Activated naive CD8-positive, alpha-beta T cell (primary cell): ENCODE results near the gene HMCN1.

Experiments
- H3K27ac Mint-ChIP-seq: one replicate; pipeline ENCODE4 v1.8.0; 2021; ENCODE audit warnings: mixed read lengths
- H3K27me3 Mint-ChIP-seq: one replicate; pipeline ENCODE4 v1.8.0; 2021; ENCODE audit warnings: mixed read lengths
- H3K36me3 Mint-ChIP-seq: one replicate; pipeline ENCODE4 v1.8.0; 2021; ENCODE audit warnings: mixed read lengths
- H3K4me1 Mint-ChIP-seq: one replicate; pipeline ENCODE4 v1.8.0; 2021; ENCODE audit warnings: low read depth, mixed read lengths
- H3K4me3 Mint-ChIP-seq: one replicate; pipeline ENCODE4 v1.8.0; 2021; ENCODE audit warnings: mild to moderate bottlenecking, mixed read lengths
- H3K9me3 Mint-ChIP-seq: one replicate; pipeline ENCODE4 v1.8.0; 2021; ENCODE audit warnings: low read depth, mixed read lengths

HMCN1 gene

DNA sequence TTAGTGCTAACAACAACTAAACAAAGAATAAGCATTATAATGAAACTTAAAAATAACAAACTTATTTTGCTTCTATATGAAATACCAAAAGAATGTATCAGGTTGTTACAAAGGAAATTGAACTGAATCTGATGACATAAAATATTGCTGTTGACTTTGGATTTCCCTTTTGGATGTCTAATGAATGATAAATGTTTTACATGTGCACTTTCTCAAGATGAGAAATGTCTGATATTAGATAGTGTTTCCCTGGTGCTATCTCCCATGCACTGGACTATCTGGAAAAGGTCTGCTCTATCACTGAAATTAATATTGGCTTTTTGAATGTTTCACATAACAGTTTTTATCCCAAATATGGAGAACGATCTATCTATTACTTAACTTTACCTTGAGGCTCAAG lies 179.9 kb downstream of the HMCN1 start:
- Mint-ChIP-seq H3K36me3 (no peaks in the 10 kb centered on the region), H3K9me3 (no peaks in the 10 kb centered on the region), H3K27ac (no peak overlapping the region), H3K4me1 (no peaks in the 10 kb centered on the region), H3K4me3 (no peak overlapping the region), H3K27me3 (no peaks in the 10 kb centered on the region)

DNA sequence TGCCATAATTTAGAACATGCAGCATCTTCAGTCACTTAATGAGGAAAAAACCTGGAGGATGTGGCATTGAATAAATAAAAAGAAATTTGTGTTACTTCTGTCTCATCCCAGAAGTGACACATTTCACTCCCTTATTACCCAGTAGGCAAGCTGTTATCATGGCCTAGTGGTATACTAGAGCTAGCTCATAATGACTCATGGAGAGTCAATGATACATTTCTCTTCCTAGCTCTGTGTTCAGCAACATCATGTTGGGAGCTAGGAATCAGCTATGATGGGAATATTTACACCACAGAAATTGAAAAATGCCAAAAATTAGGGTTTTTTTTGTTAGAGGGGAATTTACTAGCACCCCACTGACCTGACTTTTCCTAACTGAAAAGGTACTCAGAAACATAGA lies 182.7 kb downstream of the HMCN1 start:
- Mint-ChIP-seq H3K4me1 (no peaks in the 10 kb centered on the region), H3K36me3 (no peaks in the 10 kb centered on the region), H3K4me3 (no peak overlapping the region), H3K9me3 (no peaks in the 10 kb centered on the region), H3K27me3 (no peaks in the 10 kb centered on the region), H3K27ac (no peak overlapping the region)

DNA sequence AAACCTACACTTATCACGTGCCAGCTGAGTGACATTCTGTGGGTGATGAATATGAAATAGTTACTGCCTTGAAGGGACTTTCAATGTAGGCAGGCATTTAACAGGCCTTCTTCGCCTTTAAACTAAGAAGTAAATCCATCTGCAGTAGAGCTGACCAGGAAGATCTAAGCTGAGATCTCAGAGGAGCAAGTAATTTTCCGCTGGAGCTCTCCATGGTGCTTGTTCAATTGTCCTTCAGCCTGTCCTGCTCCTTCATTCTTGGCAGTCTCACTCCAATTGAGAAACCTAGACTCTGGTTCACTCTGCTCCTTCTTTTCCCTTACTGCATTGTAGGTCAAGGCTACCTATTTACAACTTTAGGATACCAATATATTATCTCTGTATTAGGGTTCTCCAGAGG lies 183.5 kb downstream of the HMCN1 start:
- no peaks in the 10 kb centered on the region for H3K9me3 Mint-ChIP-seq
- H3K27me3 Mint-ChIP-seq = no peaks in the 10 kb centered on the region
- H3K4me3 Mint-ChIP-seq = no peak overlapping the region
- no peaks in the 10 kb centered on the region for H3K36me3 Mint-ChIP-seq
- no peak overlapping the region for H3K27ac Mint-ChIP-seq
- no peaks in the 10 kb centered on the region for H3K4me1 Mint-ChIP-seq

DNA sequence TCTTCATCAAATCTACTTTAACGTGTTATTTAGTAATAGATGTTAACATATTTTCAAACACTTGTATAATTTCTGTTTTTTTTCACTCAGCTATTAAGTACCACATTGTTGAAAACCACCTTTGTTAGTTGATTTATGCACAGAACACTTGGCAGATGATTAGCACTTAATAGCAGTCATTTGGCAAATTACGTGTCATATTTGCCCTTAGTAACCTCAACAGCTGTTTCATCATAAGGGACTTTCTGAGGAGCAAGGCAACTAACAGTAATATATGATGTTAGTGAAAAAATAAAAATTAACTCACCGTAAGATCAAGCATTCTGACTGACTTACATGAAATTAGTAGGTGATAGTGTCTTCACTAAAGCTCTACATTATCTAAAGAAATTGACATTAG lies 186.4 kb downstream of the HMCN1 start:
- H3K36me3 Mint-ChIP-seq = no peaks in the 10 kb centered on the region
- peaks cover 1% of the 10 kb centered on the region for H3K27me3 Mint-ChIP-seq
- no peaks in the 10 kb centered on the region for H3K9me3 Mint-ChIP-seq
- H3K27ac Mint-ChIP-seq = no peak overlapping the region
- H3K4me1 Mint-ChIP-seq = no peaks in the 10 kb centered on the region
- H3K4me3 Mint-ChIP-seq = no peak overlapping the region

DNA sequence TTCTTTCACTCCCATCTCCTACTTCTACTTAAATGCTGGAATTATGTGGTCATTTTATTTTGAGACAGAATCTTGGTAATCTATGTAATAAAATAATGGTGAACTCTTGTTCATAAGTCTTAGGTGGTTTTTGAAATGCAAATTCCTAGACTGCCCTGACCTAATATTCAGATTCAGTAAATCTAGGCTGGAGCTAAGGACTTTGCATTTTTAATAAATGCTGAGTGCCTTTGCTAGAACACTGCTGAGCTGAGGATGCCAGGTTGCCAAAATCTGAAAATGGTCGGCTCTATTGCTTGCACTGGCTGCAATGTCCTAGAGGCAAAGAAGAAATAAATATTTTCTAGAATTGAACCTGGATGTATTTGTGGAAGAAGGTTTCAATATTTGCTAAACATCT lies 187.4 kb downstream of the HMCN1 start:
- Mint-ChIP-seq H3K4me1 (no peaks in the 10 kb centered on the region), H3K36me3 (no peaks in the 10 kb centered on the region), H3K4me3 (no peak overlapping the region), H3K27me3 (peaks cover 3% of the 10 kb centered on the region), H3K27ac (no peak overlapping the region), H3K9me3 (no peaks in the 10 kb centered on the region)

DNA sequence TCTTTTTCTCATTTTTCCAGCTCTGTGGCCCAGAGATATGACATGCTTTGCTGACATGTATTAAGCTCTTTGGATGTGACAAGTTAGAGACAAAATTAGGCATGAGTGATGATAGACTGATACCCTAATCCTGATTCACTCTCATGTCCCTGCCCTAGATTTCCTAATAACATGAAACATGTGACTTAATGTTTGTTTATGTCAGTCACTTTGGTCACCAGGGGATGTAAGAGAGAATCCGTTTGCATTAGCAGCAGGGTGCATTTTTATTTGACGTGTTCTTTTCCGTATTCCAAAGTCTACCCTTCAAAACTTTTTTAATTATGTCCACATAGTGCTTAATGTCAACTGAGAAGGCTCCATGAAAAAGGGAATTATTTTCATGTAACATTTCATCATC lies 192.4 kb downstream of the HMCN1 start:
- H3K36me3 Mint-ChIP-seq = no peaks in the 10 kb centered on the region
- H3K4me1 Mint-ChIP-seq = no peaks in the 10 kb centered on the region
- H3K27ac Mint-ChIP-seq = no peak overlapping the region
- peaks cover 3% of the 10 kb centered on the region for H3K27me3 Mint-ChIP-seq
- no peaks in the 10 kb centered on the region for H3K9me3 Mint-ChIP-seq
- H3K4me3 Mint-ChIP-seq = no peak overlapping the region

DNA sequence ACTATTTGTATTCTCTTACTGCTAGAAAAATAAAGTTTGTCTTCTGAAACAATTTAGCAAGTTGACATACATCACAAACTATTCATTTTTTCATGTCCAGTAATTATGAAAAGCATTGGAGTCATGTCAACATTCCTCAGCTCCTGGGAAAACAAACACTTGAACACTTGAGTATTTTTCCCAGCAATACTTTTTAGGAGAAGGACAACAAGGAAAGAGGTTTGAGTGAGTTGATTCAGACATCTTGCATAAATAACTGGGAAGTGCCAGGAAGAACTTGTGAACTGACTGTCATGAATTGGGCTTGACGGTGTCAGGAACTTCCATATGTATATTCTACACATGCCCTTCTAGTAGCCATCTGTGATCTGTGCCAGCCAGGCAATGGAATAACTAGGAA lies 195.6 kb downstream of the HMCN1 start:
- Mint-ChIP-seq H3K4me3 (no peak overlapping the region), H3K9me3 (no peaks in the 10 kb centered on the region), H3K27ac (no peak overlapping the region)

DNA sequence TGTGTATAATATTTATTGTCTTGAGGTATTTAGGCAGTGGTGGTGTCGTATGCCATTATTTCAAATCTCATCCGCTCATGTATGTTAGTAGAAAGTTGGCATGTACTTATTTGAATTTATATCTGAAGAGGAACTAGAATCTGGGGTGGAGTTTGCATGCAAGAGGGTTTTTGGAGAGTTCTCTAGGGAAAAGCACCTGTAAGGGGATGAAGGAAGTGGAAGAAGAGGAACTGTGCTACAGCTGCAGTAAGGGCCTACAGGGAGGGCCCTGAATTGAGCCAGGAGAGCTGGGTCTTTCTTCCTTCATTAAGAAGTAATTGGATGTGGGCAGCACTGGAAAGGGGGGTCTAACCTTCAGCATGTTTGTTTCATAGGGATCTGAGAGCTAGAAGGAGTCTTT lies 197.2 kb downstream of the HMCN1 start:
- Mint-ChIP-seq H3K4me3 (no peak overlapping the region), H3K9me3 (no peaks in the 10 kb centered on the region), H3K4me1 (no peaks in the 10 kb centered on the region), H3K36me3 (no peaks in the 10 kb centered on the region), H3K27ac (no peak overlapping the region), H3K27me3 (no peaks in the 10 kb centered on the region)

More for the DNA sequence above, 195.6 kb downstream of the HMCN1 start:
- Mint-ChIP-seq H3K27me3 (peaks cover 3% of the 10 kb centered on the region), H3K4me1 (no peaks in the 10 kb centered on the region), H3K36me3 (no peaks in the 10 kb centered on the region)

DNA sequence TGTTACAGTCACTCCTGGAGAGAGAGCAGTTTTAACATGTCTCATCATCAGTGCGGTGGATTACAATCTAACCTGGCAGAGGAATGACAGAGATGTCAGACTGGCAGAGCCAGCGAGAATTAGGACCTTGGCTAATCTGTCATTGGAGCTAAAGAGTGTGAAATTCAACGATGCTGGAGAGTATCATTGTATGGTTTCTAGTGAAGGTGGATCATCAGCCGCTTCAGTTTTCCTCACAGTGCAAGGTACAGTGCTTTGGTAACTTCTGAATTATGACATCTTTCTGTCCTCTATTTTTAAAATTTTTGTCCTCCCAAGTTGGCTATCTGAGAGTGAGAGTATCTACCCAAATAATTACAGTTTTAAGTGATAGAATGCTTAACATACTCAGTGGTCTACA lies 199.4 kb downstream of the HMCN1 start:
- no peaks in the 10 kb centered on the region for H3K27me3 Mint-ChIP-seq
- no peak overlapping the region for H3K4me3 Mint-ChIP-seq

DNA sequence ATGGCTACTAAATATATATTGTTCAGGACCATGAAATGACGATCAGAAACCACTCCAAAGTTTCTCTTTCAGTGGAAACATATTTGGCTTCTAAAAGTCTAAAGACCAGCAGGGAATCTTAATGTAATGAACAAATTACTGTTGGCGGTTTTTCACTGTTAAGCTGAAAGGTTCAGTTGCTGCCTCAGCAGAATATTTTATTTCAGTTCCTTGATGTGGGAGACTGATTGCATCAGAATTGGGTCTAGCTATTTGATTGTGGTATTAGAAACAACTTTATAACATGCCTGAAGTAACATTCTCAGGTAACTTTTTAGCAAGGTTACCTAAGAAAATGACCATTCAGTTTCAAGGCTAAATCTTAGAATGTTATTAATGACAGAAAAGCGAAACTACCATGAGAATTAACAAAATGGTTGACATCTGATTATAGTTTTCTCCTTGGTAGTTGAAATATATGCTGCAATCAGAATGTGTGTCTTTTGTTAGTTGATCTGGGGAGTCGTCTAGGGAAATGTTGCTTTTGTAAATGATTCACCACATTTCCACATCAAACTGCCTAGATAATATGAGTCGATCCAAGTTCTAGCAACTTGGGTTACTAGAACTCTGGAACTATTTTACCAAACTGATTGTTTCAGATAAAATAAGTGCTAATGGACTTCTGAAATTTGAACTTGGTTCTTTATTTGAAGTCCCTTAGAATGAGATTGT lies 200.4 kb downstream of the HMCN1 start:
- H3K27ac Mint-ChIP-seq = no peak overlapping the region
- H3K4me3 Mint-ChIP-seq = no peak overlapping the region
- H3K36me3 Mint-ChIP-seq = no peaks in the 10 kb centered on the region
- H3K27me3 Mint-ChIP-seq = no peaks in the 10 kb centered on the region
- H3K9me3 Mint-ChIP-seq = peaks cover 6% of the 10 kb centered on the region
- H3K4me1 Mint-ChIP-seq = no peaks in the 10 kb centered on the region

More for the DNA sequence above, 199.4 kb downstream of the HMCN1 start:
- H3K36me3 Mint-ChIP-seq = no peaks in the 10 kb centered on the region
- no peaks in the 10 kb centered on the region for H3K4me1 Mint-ChIP-seq
- H3K9me3 Mint-ChIP-seq = peaks cover 6% of the 10 kb centered on the region
- no peak overlapping the region for H3K27ac Mint-ChIP-seq

DNA sequence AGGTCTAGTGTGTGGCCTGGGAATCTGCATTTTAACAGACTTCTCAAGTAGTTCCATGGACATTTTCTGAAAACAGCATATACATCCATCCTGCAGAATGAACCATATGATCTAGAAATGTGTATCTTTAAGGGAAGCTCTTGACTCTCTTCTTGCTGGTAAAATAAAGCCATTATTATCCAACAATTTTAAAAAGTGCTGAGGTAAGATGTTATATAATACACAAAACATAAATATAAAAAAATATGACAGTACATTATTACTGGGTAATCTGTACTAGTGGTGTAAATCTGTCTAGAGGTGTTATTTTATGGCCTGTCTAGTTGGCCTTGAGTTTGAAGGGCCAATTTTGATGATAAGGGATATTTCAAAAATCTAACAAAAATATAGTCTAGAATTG lies 201.2 kb downstream of the HMCN1 start:
- Mint-ChIP-seq H3K36me3 (no peaks in the 10 kb centered on the region), H3K9me3 (peaks cover 6% of the 10 kb centered on the region), H3K27ac (no peak overlapping the region), H3K4me1 (no peaks in the 10 kb centered on the region), H3K27me3 (no peaks in the 10 kb centered on the region), H3K4me3 (no peak overlapping the region)

DNA sequence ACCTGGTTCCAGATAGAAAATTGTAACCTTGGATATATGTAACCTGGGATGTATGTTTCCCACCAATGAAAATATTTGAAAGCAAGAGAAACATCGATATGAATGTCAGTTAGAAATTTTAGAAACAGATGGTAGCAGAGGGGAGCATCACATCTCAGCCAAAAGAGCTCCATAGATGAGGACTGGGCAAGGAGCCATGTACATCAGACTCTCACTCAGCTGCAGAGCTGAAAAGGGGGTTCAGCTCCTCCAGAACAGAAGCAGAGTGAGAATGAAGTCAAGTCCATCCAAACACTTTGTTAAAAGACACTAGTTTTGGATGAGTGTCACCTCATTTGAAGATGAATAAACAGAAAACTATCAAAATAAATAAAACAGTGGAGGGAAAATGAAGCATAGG lies 202.4 kb downstream of the HMCN1 start:
- Mint-ChIP-seq H3K27ac (no peak overlapping the region), H3K36me3 (no peaks in the 10 kb centered on the region), H3K4me3 (no peak overlapping the region), H3K27me3 (no peaks in the 10 kb centered on the region), H3K4me1 (no peaks in the 10 kb centered on the region), H3K9me3 (peaks cover 6% of the 10 kb centered on the region)

DNA sequence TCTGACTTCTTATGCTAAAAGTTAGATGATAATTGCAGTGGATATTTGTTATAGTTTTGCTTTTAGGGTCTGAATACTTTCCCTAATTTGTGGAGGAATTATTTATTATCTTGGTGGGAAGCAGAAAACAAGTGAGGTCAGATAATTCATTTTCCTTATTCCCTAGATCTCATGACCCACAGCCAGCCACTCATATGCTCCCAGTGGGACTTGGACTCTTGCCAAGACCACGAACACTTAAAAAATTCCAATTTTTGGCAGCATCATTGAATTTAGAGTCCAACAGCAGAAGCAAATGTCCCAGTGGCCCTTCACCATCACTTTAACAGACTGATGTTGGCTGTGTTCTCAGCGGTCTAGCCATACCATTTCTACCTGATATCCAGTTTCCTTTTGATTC lies 204.2 kb downstream of the HMCN1 start:
- no peak overlapping the region for H3K4me3 Mint-ChIP-seq
- no peaks in the 10 kb centered on the region for H3K4me1 Mint-ChIP-seq
- H3K27me3 Mint-ChIP-seq = peaks cover 2% of the 10 kb centered on the region
- H3K36me3 Mint-ChIP-seq = no peaks in the 10 kb centered on the region
- no peak overlapping the region for H3K27ac Mint-ChIP-seq
- H3K9me3 Mint-ChIP-seq = peaks cover 6% of the 10 kb centered on the region

DNA sequence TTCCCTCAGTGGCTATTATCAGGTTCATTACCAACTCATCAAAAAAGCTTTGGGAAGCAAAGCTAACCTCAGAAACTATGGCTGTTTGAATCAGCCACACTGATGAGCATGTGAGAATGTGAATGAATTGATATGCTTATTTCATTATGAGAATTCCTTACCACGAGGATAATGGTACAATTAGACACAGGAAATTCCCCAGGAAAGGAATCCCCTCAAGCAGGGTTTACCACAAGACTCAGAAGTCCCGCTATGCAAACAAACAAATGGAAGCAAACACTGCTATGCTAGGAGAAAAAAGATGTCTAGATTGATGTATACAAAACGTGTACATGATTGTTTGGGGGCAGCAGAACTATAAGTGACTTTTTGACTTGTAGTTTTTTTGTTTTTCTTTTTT lies 205.0 kb downstream of the HMCN1 start:
- Mint-ChIP-seq H3K4me1 (no peaks in the 10 kb centered on the region), H3K9me3 (peaks cover 6% of the 10 kb centered on the region), H3K36me3 (no peaks in the 10 kb centered on the region), H3K27ac (no peak overlapping the region), H3K27me3 (peaks cover 2% of the 10 kb centered on the region), H3K4me3 (no peak overlapping the region)

DNA sequence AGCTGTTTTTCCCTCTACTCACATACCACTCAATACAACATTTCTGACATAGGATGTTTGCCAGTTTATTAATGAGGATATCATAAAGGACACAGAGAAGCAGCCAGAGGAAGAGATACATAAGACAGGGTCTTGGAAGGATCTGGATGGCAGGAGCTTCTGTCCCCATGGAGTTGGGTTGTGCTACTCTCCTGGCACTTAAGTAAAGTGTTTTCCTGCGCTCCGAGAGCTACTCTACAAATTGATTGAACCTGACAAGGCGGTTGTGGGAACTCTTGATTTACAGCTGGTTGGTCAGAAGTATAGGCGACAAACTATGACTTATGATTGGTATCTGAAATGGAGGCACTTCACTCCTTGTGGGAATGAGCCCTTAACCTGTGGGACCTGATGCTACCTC lies 208.8 kb downstream of the HMCN1 start:
- H3K4me1 Mint-ChIP-seq = no peaks in the 10 kb centered on the region
- no peaks in the 10 kb centered on the region for H3K36me3 Mint-ChIP-seq
- H3K4me3 Mint-ChIP-seq = no peak overlapping the region
- peaks cover 5% of the 10 kb centered on the region for H3K9me3 Mint-ChIP-seq
- no peak overlapping the region for H3K27ac Mint-ChIP-seq
- peaks cover 2% of the 10 kb centered on the region for H3K27me3 Mint-ChIP-seq

DNA sequence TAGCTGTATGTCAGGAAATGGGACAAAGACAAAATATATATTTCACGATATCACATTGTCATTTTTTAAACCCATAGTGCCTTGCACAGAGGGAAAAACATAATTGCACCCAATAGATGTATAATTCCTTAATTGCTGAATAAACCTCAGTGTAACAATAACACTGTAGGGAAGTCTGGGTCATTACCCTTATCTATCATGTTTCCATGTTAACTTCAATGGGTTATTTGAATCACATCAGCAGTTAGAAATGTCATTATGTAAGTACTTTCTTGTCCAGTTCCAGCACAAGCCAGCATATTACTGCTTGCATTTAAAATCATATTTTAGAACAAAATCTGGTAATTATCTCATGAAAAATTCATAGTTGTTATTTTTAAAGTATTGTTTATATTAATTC lies 222.7 kb downstream of the HMCN1 start:
- no peak overlapping the region for H3K4me3 Mint-ChIP-seq
- no peaks in the 10 kb centered on the region for H3K4me1 Mint-ChIP-seq
- H3K27me3 Mint-ChIP-seq = peaks cover 5% of the 10 kb centered on the region
- H3K9me3 Mint-ChIP-seq = no peaks in the 10 kb centered on the region
- H3K27ac Mint-ChIP-seq = no peak overlapping the region
- H3K36me3 Mint-ChIP-seq = no peaks in the 10 kb centered on the region
